SK-N-MC (cell line): Measurements from ENCODE around the gene NDUFAF2.
"Not testable (repeated sequence)": the region's sequence is repeated elsewhere in the genome, so short reads cannot be mapped to it uniquely, and the experiment has no call there.

Experiments used
- DNase-seq: peaks from one replicate; pipeline ENCODE4 v3.0.0-alpha.2; 2011; ENCODE audit warnings: low read depth, low spot score
- H3K27ac ChIP-seq: fragments of 200-600 bp; sonication (generic); 2 replicates; pipeline ENCODE4 v1.5.1; 2016; ENCODE audit warnings: mixed run types
- H3K36me3 ChIP-seq: fragments of 200-600 bp; sonication (generic); 2 replicates; pipeline ENCODE4 v1.6.1; 2017; ENCODE audit warnings: antibody characterized with exemption, low read length, mixed read lengths; ENCODE audit not compliant: insufficient read depth
- H3K4me3 ChIP-seq: fragments of 200-600 bp; sonication (generic); 2 replicates; pipeline ENCODE4 v1.5.1; 2016
- H3K9ac ChIP-seq: fragments of 200-600 bp; sonication (generic); 2 replicates; pipeline ENCODE4 v1.8.0; 2017; ENCODE audit warnings: mixed run types, mixed read lengths; ENCODE audit not compliant: insufficient read length
- H3K9me3 ChIP-seq: fragments of 200-600 bp; sonication (generic); 2 replicates; pipeline ENCODE4 v1.6.1; 2017; ENCODE audit warnings: low read depth, mild to moderate bottlenecking, antibody characterized with exemption, low read length, moderate library complexity, mixed read lengths
- EZH2 ChIP-seq: fragments of 200-600 bp; sonication (generic); IDR thresholded peaks from one replicate; pipeline ENCODE4 v1.6.1; 2017; ENCODE audit warnings: antibody characterized with exemption
- FOXP2 ChIP-seq: optimal IDR thresholded peaks from 2 replicates; pipeline ENCODE3; 2011; ENCODE audit warnings: mild to moderate bottlenecking, moderate library complexity; ENCODE audit not compliant: insufficient read depth; ENCODE audit errors: extremely low read length, control extremely low read depth
- POLR2AphosphoS5 ChIP-seq: IDR thresholded peaks from 2 replicates; pipeline ENCODE4 v1.6.1; 2012; ENCODE audit warnings: mild to moderate bottlenecking, low read depth, low read length, borderline replicate concordance

NDUFAF2 gene

GRCh38 chr5:60977956-60978737 lies 33.1 kb downstream of the NDUFAF2 start:
- H3K4me3 ChIP-seq = no peak overlapping the region
- H3K36me3 ChIP-seq = no peaks in the 10 kb centered on the region
- H3K9me3 ChIP-seq = no peaks in the 10 kb centered on the region
- no peak for TF ChIP-seq FOXP2
- no peak for TF ChIP-seq POLR2AphosphoS5
- no peak for DNase-seq
- H3K9ac ChIP-seq = no peak overlapping the region
- no peak overlapping the region for H3K27ac ChIP-seq

DNA sequence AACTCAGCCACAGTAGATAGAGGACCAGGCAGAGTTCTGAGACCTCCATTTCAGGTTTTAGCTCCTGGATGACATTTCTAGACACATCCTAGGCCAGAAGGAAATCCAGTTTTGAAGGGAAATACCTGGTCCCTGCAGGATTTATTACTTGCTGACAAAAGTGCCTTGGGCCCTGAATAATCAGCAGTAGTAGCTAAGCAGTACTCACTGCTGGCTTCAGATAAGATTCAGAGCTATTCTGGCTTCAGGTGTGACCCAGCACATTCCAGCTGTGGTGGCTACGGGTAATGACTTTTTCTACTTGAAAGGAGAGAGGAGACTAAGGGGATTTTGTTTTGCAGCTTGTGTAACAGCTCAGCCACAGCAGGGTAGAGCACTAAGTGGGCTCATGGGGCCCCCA lies 34.0 kb downstream of the NDUFAF2 start:
- no peaks in the 10 kb centered on the region for H3K36me3 ChIP-seq
- no peak for DNase-seq
- H3K27ac ChIP-seq = no peak overlapping the region
- TF ChIP-seq FOXP2 (no peak), POLR2AphosphoS5 (no peak), EZH2 (no peak)
- H3K9ac ChIP-seq = no peak overlapping the region
- no peak overlapping the region for H3K4me3 ChIP-seq
- H3K9me3 ChIP-seq = no peaks in the 10 kb centered on the region

DNA sequence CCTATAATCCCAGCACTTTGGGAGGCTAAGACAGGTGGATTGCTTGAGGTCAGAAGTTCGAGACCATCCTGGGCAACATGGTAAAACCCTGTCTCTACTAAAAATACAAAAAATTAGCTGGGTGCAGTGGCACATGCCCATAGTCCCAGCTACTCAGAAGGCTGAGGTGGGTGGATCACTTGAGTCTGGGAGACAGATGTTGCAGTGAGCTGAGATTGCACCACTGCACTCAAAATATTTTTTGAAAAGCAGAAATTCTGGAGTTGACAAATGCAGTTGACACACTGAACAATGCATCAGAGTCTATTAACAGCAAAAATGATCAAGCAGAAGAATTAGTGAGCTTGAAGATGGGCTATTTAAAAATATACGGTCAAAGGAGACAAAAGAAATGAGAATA lies 35.5 kb downstream of the NDUFAF2 start:
- Histone ChIP-seq H3K27ac (no peak overlapping the region), H3K9ac (no peak overlapping the region), H3K4me3 (no peak overlapping the region), H3K9me3 (peaks cover under 1% of the 10 kb centered on the region; the same call in 1 of the 2 replicates), H3K36me3 (no peaks in the 10 kb centered on the region)
- TF ChIP-seq POLR2AphosphoS5 = no peak
- TF ChIP-seq EZH2 = no peak
- TF ChIP-seq FOXP2 = no peak
- DNase-seq = no peak

GRCh38 chr5:60982127-60982526 lies 37.1 kb downstream of the NDUFAF2 start:
- not testable (repeated sequence) for DNase-seq

GRCh38 chr5:60989790-60990189 lies 44.8 kb downstream of the NDUFAF2 start:
- no peak for TF ChIP-seq POLR2AphosphoS5
- no peak for TF ChIP-seq EZH2
- no peak for TF ChIP-seq FOXP2

More at GRCh38 chr5:60982127-60982526, 37.1 kb downstream of the NDUFAF2 start:
- not testable (repeated sequence) for H3K36me3 ChIP-seq, H3K4me3 ChIP-seq, H3K27ac ChIP-seq, H3K9ac ChIP-seq, H3K9me3 ChIP-seq

GRCh38 chr5:60992871-60993270 lies 47.9 kb downstream of the NDUFAF2 start:
- H3K9ac ChIP-seq = no peak overlapping the region
- no peaks in the 10 kb centered on the region; the same call in 1 of the 2 replicates for H3K36me3 ChIP-seq
- no peak for DNase-seq
- TF ChIP-seq FOXP2 = no peak
- no peak for TF ChIP-seq EZH2
- no peak for TF ChIP-seq POLR2AphosphoS5
- peaks cover 7% of the 10 kb centered on the region; the same call in 1 of the 2 replicates for H3K9me3 ChIP-seq
- no peak overlapping the region for H3K27ac ChIP-seq
- no peak overlapping the region for H3K4me3 ChIP-seq

More at GRCh38 chr5:60989790-60990189, 44.8 kb downstream of the NDUFAF2 start:
- Histone ChIP-seq H3K9ac (no peak overlapping the region), H3K27ac (no peak overlapping the region), H3K4me3 (no peak overlapping the region), H3K36me3 (peaks cover 4% of the 10 kb centered on the region; the same call in 1 of the 2 replicates), H3K9me3 (peaks cover 12% of the 10 kb centered on the region; the same call in 1 of the 2 replicates)
- DNase-seq = no peak

DNA sequence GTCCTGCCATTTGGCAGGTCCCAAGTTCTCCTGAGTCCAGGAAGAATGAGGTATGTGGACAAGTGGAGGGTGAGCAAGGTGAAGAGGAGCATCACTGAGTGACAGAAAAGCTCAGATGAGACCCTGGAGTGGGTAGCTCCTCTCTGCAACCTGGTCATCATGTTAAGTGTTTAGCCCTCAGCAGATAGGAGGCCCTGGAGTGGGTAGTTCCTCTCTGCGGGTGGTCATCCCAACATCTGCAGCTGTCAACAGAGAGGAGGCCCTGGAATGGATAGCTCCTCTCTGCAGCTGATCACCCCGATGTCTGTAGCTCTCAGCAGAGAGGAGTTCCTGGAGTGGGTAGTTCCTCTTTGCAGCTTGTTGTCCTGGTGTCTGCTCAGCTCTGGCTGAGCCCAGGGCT lies 48.4 kb downstream of the NDUFAF2 start:
- TF ChIP-seq FOXP2 = no peak
- TF ChIP-seq EZH2 = no peak
- H3K27ac ChIP-seq = no peak overlapping the region
- no peak overlapping the region for H3K4me3 ChIP-seq
- no peak for DNase-seq
- H3K9ac ChIP-seq = no peak overlapping the region
- no peaks in the 10 kb centered on the region; the same call in 1 of the 2 replicates for H3K36me3 ChIP-seq
- peaks cover 7% of the 10 kb centered on the region; the same call in 1 of the 2 replicates for H3K9me3 ChIP-seq

DNA sequence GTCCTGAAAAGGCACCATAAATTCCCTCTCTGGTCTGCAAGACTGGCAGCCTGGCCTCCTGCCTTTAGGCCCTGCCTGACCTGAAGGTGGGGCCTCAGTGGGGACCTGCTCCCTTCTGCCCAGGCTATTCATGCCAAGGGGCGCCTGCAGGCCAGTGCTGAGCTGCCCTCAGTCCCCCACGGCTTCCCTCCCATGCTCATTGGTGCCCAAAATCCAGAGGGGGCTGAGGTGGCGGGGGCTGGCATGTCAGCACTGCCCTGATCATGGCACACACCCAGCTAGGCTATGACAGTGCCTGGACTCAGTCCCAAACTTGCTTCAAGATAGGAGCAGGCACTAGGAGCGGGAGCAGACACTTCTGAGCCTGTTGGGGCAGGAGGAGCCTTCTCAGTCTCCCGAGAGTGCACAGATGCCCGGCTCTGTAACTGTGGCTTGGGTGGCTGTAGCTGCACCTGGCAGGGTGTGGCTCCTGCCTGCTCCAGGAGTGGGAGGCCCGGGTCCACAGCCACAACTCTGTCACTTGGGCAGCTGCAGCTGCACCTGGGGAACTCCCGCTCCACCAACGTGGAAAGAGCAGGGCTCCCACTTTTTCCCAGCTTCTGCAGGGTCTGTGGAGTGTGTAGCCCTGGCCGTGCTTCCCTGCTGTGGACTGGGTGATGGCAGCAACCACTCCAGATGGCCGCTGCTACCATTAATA lies 49.0 kb downstream of the NDUFAF2 start:
- Histone ChIP-seq H3K4me3 (no peak overlapping the region), H3K9ac (no peak overlapping the region), H3K36me3 (no peaks in the 10 kb centered on the region; the same call in 1 of the 2 replicates), H3K9me3 (peaks cover 7% of the 10 kb centered on the region; the same call in 1 of the 2 replicates), H3K27ac (no peak overlapping the region)
- TF ChIP-seq POLR2AphosphoS5 (no peak), EZH2 (no peak), FOXP2 (no peak)
- DNase-seq = no peak

DNA sequence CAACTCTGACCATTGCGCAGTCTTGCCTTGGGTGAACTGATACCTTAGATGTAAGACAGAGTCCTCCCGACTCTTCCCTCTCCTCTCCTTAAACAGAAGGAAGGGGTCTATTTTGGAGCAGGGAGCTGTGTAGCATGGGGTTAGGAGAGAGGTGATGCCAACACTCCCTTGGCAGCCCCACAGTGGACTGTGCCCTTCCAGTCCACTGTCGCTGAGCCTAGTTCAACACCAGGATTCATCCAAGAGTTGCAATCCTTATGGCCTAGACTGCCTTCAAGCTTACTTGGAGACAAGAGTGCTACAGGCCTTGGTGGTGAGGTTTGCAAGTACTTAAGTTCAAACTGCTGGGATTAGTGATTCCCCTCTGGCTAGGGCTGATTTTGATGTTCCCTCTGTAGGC lies 51.4 kb downstream of the NDUFAF2 start:
- Histone ChIP-seq H3K9me3 (peaks cover 7% of the 10 kb centered on the region; the same call in 1 of the 2 replicates), H3K4me3 (no peak overlapping the region), H3K27ac (no peak overlapping the region), H3K9ac (no peak overlapping the region), H3K36me3 (no peaks in the 10 kb centered on the region; the same call in 1 of the 2 replicates)
- TF ChIP-seq POLR2AphosphoS5 = no peak
- no peak for TF ChIP-seq FOXP2
- TF ChIP-seq EZH2 = no peak
- no peak for DNase-seq
